GM19238 (cell line): ENCODE results near the gene JMJD1C.
"Not testable (repeated sequence)": the region's sequence is repeated elsewhere in the genome, so short reads cannot be mapped to it uniquely, and the experiment has no call there.

Experiments
- DNase-seq: peaks from one replicate; pipeline ENCODE4 v3.0.0; 2011; ENCODE audit warnings: low spot score; ENCODE audit not compliant: insufficient read length

JMJD1C gene

GRCh38 chr10:63465293-63466143 lies at the start of gene JMJD1C:
Gene JMJD1C, minus strand, starts transcription at chr10:63465977. Its CDS starts 315 bp downstream, at chr10:63465662.
- peak; percentile 63 for DNase-seq

GRCh38 chr10:63515002-63515763 lies 49.4 kb upstream of the JMJD1C start:
- DNase-seq, result no peak

GRCh38 chr10:63506554-63506953 lies 40.8 kb upstream of the JMJD1C start:
- DNase-seq, result no peak

- DNase-seq, result no peak
These were observed 39.8 kb upstream of the JMJD1C start for GRCh38 chr10:63505562-63505961.

- DNase-seq, result no peak
These were observed 38.5 kb upstream of the JMJD1C start for GRCh38 chr10:63504145-63504881.

GRCh38 chr10:63503395-63503794 lies 37.6 kb upstream of the JMJD1C start:
- no peak for DNase-seq

- no peak for DNase-seq
These were observed 37.1 kb upstream of the JMJD1C start for GRCh38 chr10:63502832-63503231.

- DNase-seq, result no peak
These were observed 36.2 kb upstream of the JMJD1C start for GRCh38 chr10:63501954-63502353.

GRCh38 chr10:63500551-63500950 lies 34.8 kb upstream of the JMJD1C start:
- DNase-seq, result not testable (repeated sequence)

GRCh38 chr10:63498665-63499064 lies 32.9 kb upstream of the JMJD1C start:
- DNase-seq, result no peak

- no peak for DNase-seq
These were observed 31.5 kb upstream of the JMJD1C start for GRCh38 chr10:63497321-63497720.

- no peak for DNase-seq
These were observed 30.8 kb upstream of the JMJD1C start for GRCh38 chr10:63496561-63496960.

GRCh38 chr10:63494951-63495350 lies 29.2 kb upstream of the JMJD1C start:
- DNase-seq, result no peak

GRCh38 chr10:63493004-63493403 lies 27.2 kb upstream of the JMJD1C start:
- no peak for DNase-seq

- DNase-seq, result not testable (repeated sequence)
These were observed 26.5 kb upstream of the JMJD1C start for GRCh38 chr10:63492317-63492690.

GRCh38 chr10:63491588-63492316 lies 26.0 kb upstream of the JMJD1C start:
- no peak for DNase-seq

- no peak for DNase-seq
These were observed 24.1 kb upstream of the JMJD1C start for GRCh38 chr10:63489838-63490237.

- no peak for DNase-seq
These were observed 22.2 kb upstream of the JMJD1C start for GRCh38 chr10:63487990-63488389.

- no peak for DNase-seq
These were observed 18.2 kb upstream of the JMJD1C start for GRCh38 chr10:63483983-63484382.

- no peak for DNase-seq
These were observed 16.1 kb upstream of the JMJD1C start for GRCh38 chr10:63481815-63482421.

GRCh38 chr10:63480237-63480636 lies 14.5 kb upstream of the JMJD1C start:
- DNase-seq, result no peak
